ENCODE results near the gene UBXN2A.

UBXN2A gene

GRCh38 chr2:23988371-23988770 is 48.1 kb downstream of the UBXN2A start:
- no peak overlapping the region for H2AFZ ChIP-seq (ENCODE audit: low read depth, low read length, severe bottlenecking)
- H3K27ac ChIP-seq (ENCODE audit: low read depth, low read length), result no peak overlapping the region
- H3F3A ChIP-seq (ENCODE audit: insufficient read depth), result no peaks in the 10 kb centered on the region; the same call in 1 of the 2 replicates
- TF ChIP-seq CTCF (IDR thresholded peaks at IDR 0.05; ENCODE audit: insufficient read depth, low read length, poor library complexity, severe bottlenecking), result no peak
- no peak for TF ChIP-seq EZH2phosphoT487 (conservative IDR thresholded peaks at IDR 0.05; ENCODE audit: low read length)
- no peak overlapping the region for H3K4me3 ChIP-seq (ENCODE audit: insufficient read depth, low read length, poor library complexity, severe bottlenecking)
- H3K9me3 ChIP-seq (ENCODE audit: insufficient read depth, low read length), result no peaks in the 10 kb centered on the region
- H3K27me3 ChIP-seq (ENCODE audit: low read length), result no peaks in the 10 kb centered on the region
- no peaks in the 10 kb centered on the region for H4K20me1 ChIP-seq (ENCODE audit: low read depth, low read length)
- H3K9ac ChIP-seq (ENCODE audit: low read length), result no peak overlapping the region
- no peaks in the 10 kb centered on the region for H3K79me2 ChIP-seq (ENCODE audit: insufficient read depth, low read length)
- H3K36me3 ChIP-seq (ENCODE audit: low read length), result 0 out of 2 replicates have a peak, but pooled peaks cover 4% of the 10 kb centered on the region
- no peak overlapping the region for H3K4me2 ChIP-seq (ENCODE audit: low read depth, low read length, poor library complexity, severe bottlenecking)
- no peaks in the 10 kb centered on the region for H3K9me2 ChIP-seq (replicated peaks; ENCODE audit: insufficient read depth, low read length)

DNA sequence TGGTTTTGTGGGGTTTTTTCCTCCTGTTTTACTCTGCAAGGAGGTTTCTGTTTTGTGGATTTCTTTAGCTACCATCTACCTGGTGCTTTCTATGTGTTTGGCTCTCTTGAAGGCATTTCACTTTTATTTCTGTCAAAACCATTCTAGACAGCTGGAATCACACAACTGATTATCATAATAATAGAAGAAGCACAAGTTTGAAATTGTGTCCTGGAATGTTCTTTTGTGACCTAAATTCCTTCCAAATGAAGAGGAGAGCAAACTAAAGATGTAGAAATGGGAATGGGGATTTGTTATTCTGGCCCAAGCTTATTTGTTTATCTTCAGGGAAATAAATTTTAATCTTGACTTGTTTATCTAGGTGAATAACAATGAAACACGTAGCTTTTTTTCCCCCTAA is 52.7 kb downstream of the UBXN2A start:
- Histone ChIP-seq H3K9me3 (ENCODE audit: insufficient read depth, low read length) (no peaks in the 10 kb centered on the region), H3K27ac (ENCODE audit: low read depth, low read length) (no peak overlapping the region), H3K27me3 (ENCODE audit: low read length) (no peaks in the 10 kb centered on the region), H4K20me1 (ENCODE audit: low read depth, low read length) (no peaks in the 10 kb centered on the region), H3K4me2 (ENCODE audit: low read depth, low read length, poor library complexity, severe bottlenecking) (no peak overlapping the region), H2AFZ (ENCODE audit: low read depth, low read length, severe bottlenecking) (no peak overlapping the region), H3K79me2 (ENCODE audit: insufficient read depth, low read length) (no peaks in the 10 kb centered on the region), H3F3A (ENCODE audit: insufficient read depth) (no peaks in the 10 kb centered on the region; the same call in 1 of the 2 replicates), H3K9me2 (replicated peaks; ENCODE audit: insufficient read depth, low read length) (no peaks in the 10 kb centered on the region), H3K4me3 (ENCODE audit: insufficient read depth, low read length, poor library complexity, severe bottlenecking) (no peak overlapping the region), H3K9ac (ENCODE audit: low read length) (no peak overlapping the region), H3K36me3 (ENCODE audit: low read length) (no peaks in the 10 kb centered on the region)
- TF ChIP-seq EZH2phosphoT487 (conservative IDR thresholded peaks at IDR 0.05; ENCODE audit: low read length), result no peak
- TF ChIP-seq CTCF (IDR thresholded peaks at IDR 0.05; ENCODE audit: insufficient read depth, low read length, poor library complexity, severe bottlenecking), result no peak

- Histone ChIP-seq H3K9ac (ENCODE audit: low read length) (no peak overlapping the region), H4K20me1 (ENCODE audit: low read depth, low read length) (no peaks in the 10 kb centered on the region), H3K4me3 (ENCODE audit: insufficient read depth, low read length, poor library complexity, severe bottlenecking) (no peak overlapping the region), H3K36me3 (ENCODE audit: low read length) (no peaks in the 10 kb centered on the region), H3F3A (ENCODE audit: insufficient read depth) (no peaks in the 10 kb centered on the region; the same call in 1 of the 2 replicates), H3K79me2 (ENCODE audit: insufficient read depth, low read length) (no peaks in the 10 kb centered on the region), H3K9me2 (replicated peaks; ENCODE audit: insufficient read depth, low read length) (no peaks in the 10 kb centered on the region), H2AFZ (ENCODE audit: low read depth, low read length, severe bottlenecking) (no peak overlapping the region), H3K4me2 (ENCODE audit: low read depth, low read length, poor library complexity, severe bottlenecking) (no peak overlapping the region), H3K27me3 (ENCODE audit: low read length) (no peaks in the 10 kb centered on the region), H3K27ac (ENCODE audit: low read depth, low read length) (no peak overlapping the region), H3K9me3 (ENCODE audit: insufficient read depth, low read length) (no peaks in the 10 kb centered on the region)
- TF ChIP-seq CTCF (IDR thresholded peaks at IDR 0.05; ENCODE audit: insufficient read depth, low read length, poor library complexity, severe bottlenecking) (no peak), EZH2phosphoT487 (conservative IDR thresholded peaks at IDR 0.05; ENCODE audit: low read length) (no peak)
Observed at GRCh38 chr2:23993736-23994269, 53.5 kb downstream of the UBXN2A start.
